Neural cell (in vitro differentiated cells): ENCODE data around the gene HDGFL3. TPM values are rescaled to one million over a fixed set of nuclear protein-coding genes. Genes with fewer than 3 reads are reported as not detected.

Experiments
- H2AFZ ChIP-seq: fragments of 200-600, 300-800 bp; sonication (generic), shearing (Covaris generic); 2 replicates; pipeline ENCODE4 v1.6.0; 2014; ENCODE audit warnings: low read depth, mild to moderate bottlenecking, antibody characterized with exemption, low read length, moderate library complexity
- H3F3A ChIP-seq: fragments of 200-600 bp; shearing (Covaris generic); 2 replicates; pipeline ENCODE4 v1.6.1; 2016; ENCODE audit warnings: mild to moderate bottlenecking, moderate library complexity, mixed read lengths, antibody characterized with exemption, low read length; ENCODE audit not compliant: insufficient read depth, poor library complexity, severe bottlenecking
- H3K27ac ChIP-seq: fragments of 200-600, 300-800 bp; sonication (generic), shearing (Covaris generic); 2 replicates; pipeline ENCODE4 v1.5.1; 2014; ENCODE audit warnings: mild to moderate bottlenecking, low read length, moderate library complexity
- H3K27me3 ChIP-seq: fragments of 300-800, 200-600 bp; sonication (generic), shearing (Covaris generic); 2 replicates; pipeline ENCODE4 v1.6.0; 2014; ENCODE audit warnings: mild to moderate bottlenecking, low read depth, low read length, moderate library complexity; ENCODE audit not compliant: insufficient read depth
- H3K36me3 ChIP-seq: fragments of 300-800, 200-600 bp; sonication (generic), shearing (Covaris generic); 2 replicates; pipeline ENCODE4 v1.5.1; 2014; ENCODE audit warnings: mild to moderate bottlenecking, antibody characterized with exemption, low read length, moderate library complexity; ENCODE audit not compliant: insufficient read depth
- H3K4me2 ChIP-seq: fragments of 300-800, 200-600 bp; sonication (generic), shearing (Covaris generic); 2 replicates; pipeline ENCODE4 v1.6.0; 2014; ENCODE audit warnings: mild to moderate bottlenecking, low read length
- H3K4me3 ChIP-seq: fragments of 300-800, 200-600 bp; sonication (generic), shearing (Covaris generic); 2 replicates; pipeline ENCODE4 v1.5.1; 2014; ENCODE audit warnings: mild to moderate bottlenecking, low read length, moderate library complexity
- H3K79me2 ChIP-seq: fragments of 200-600 bp; shearing (Covaris generic); replicated peaks from 2 replicates; pipeline ENCODE4 v1.6.0; 2014; ENCODE audit warnings: mild to moderate bottlenecking, low read length, moderate library complexity; ENCODE audit not compliant: insufficient read depth
- H3K9ac ChIP-seq: fragments of 300-800, 200-600 bp; sonication (generic), shearing (Covaris generic); 2 replicates; pipeline ENCODE4 v1.6.1; 2016; ENCODE audit warnings: mild to moderate bottlenecking, low read length, mixed read lengths
- H3K9me2 ChIP-seq: fragments of 200-600 bp; shearing (Covaris generic); 2 replicates; pipeline ENCODE4 v1.6.1; 2016; ENCODE audit warnings: mild to moderate bottlenecking, low read length, mixed read lengths; ENCODE audit not compliant: insufficient read depth
- H3K9me3 ChIP-seq: fragments of 200-600, 300-800 bp; sonication (generic), shearing (Covaris generic); 2 replicates; pipeline ENCODE4 v1.6.1; 2016; ENCODE audit warnings: mild to moderate bottlenecking, mixed run types, low read length, moderate library complexity, mixed read lengths
- H4K20me1 ChIP-seq: fragments of 200-600 bp; shearing (Covaris generic); 2 replicates; pipeline ENCODE4 v1.6.1; 2016; ENCODE audit warnings: mild to moderate bottlenecking, mixed run types; ENCODE audit not compliant: insufficient read depth
- CTCF ChIP-seq: fragments of 450-650 bp; IDR thresholded peaks from 2 replicates; pipeline ENCODE4 v1.5.1; 2014; ENCODE audit warnings: antibody characterized with exemption, mild to moderate bottlenecking, moderate library complexity; ENCODE audit not compliant: poor library complexity, severe bottlenecking
- EP300 ChIP-seq: fragments of 450-650 bp; conservative IDR thresholded peaks from 2 replicates; pipeline ENCODE4 v1.6.1; 2014; ENCODE audit warnings: antibody characterized with exemption, mild to moderate bottlenecking, moderate library complexity; ENCODE audit not compliant: poor library complexity, severe bottlenecking
- EZH2 ChIP-seq: fragments of 200-600, 300-800 bp; shearing (Covaris generic), sonication (generic); IDR thresholded peaks from 2 replicates; pipeline ENCODE4 v1.6.1; 2014; ENCODE audit warnings: antibody characterized with exemption, low read length, borderline replicate concordance, mild to moderate bottlenecking; ENCODE audit not compliant: insufficient read depth, poor library complexity, severe bottlenecking
- MXI1 ChIP-seq: fragments of 450-650 bp; conservative IDR thresholded peaks from 2 replicates; pipeline ENCODE4 v1.6.1; 2014; ENCODE audit warnings: antibody characterized with exemption, mild to moderate bottlenecking; ENCODE audit not compliant: poor library complexity, severe bottlenecking
- POLR2AphosphoS5 ChIP-seq: IDR thresholded peaks from 2 replicates; pipeline ENCODE4 v1.6.1; 2012
- RAD21 ChIP-seq: fragments of 450-650 bp; conservative IDR thresholded peaks from 2 replicates; pipeline ENCODE4 v1.6.1; 2014; ENCODE audit warnings: antibody characterized with exemption, mild to moderate bottlenecking, moderate library complexity
- REST ChIP-seq: IDR thresholded peaks from 2 replicates; pipeline ENCODE4 v1.6.1; 2012; ENCODE audit warnings: borderline replicate concordance
- SMC3 ChIP-seq: fragments of 450-650 bp; conservative IDR thresholded peaks from 2 replicates; pipeline ENCODE4 v1.6.1; 2014; ENCODE audit warnings: antibody characterized with exemption, mild to moderate bottlenecking, moderate library complexity; ENCODE audit not compliant: poor library complexity
- TAF1 ChIP-seq: IDR thresholded peaks from 2 replicates; pipeline ENCODE4 v1.6.1; 2012; ENCODE audit warnings: low read depth
- polyA plus RNA-seq: library from polyadenylated mRNA; depleted of rRNA; stranded (reverse); fragments of >200 nt; gene quantifications from 2 replicates; pipeline ENCODE4 v1.2.3, GENCODE V29; 2014

The HDGFL3 gene
- polyA plus RNA-seq, 1 donor from 2014 or later, result 339 TPM

GRCh38 chr15:83249030-83249343 is 41.4 kb upstream of the HDGFL3 start:
- Histone ChIP-seq H4K20me1 (no peaks in the 10 kb centered on the region), H2AFZ (no peak overlapping the region), H3K27ac (no peak overlapping the region), H3K4me3 (no peak overlapping the region), H3K9ac (no peak overlapping the region), H3F3A (no peaks in the 10 kb centered on the region), H3K36me3 (no peaks in the 10 kb centered on the region), H3K9me3 (no peaks in the 10 kb centered on the region), H3K79me2 (no peaks in the 10 kb centered on the region), H3K27me3 (no peaks in the 10 kb centered on the region), H3K9me2 (no peaks in the 10 kb centered on the region), H3K4me2 (no peak overlapping the region)
- no peak for TF ChIP-seq POLR2AphosphoS5
- no peak for TF ChIP-seq EZH2
- no peak for TF ChIP-seq TAF1
- TF ChIP-seq REST, result no peak
- no peak for TF ChIP-seq CTCF
- no peak for TF ChIP-seq EP300
- TF ChIP-seq SMC3, result no peak
- no peak for TF ChIP-seq MXI1
- no peak for TF ChIP-seq RAD21

- Histone ChIP-seq H3K79me2 (no peaks in the 10 kb centered on the region), H3K36me3 (no peaks in the 10 kb centered on the region), H3F3A (no peaks in the 10 kb centered on the region), H3K4me3 (no peak overlapping the region), H2AFZ (no peak overlapping the region), H4K20me1 (no peaks in the 10 kb centered on the region), H3K9me2 (no peaks in the 10 kb centered on the region), H3K9ac (no peak overlapping the region), H3K27ac (no peak overlapping the region), H3K9me3 (no peaks in the 10 kb centered on the region), H3K27me3 (no peaks in the 10 kb centered on the region), H3K4me2 (no peak overlapping the region)
- TF ChIP-seq REST, result no peak
- TF ChIP-seq RAD21, result peak; percentile 92
- TF ChIP-seq SMC3, result peak; percentile 92
- peak; percentile 92 for TF ChIP-seq CTCF
- no peak for TF ChIP-seq MXI1
- TF ChIP-seq TAF1, result no peak
- no peak for TF ChIP-seq EZH2
- TF ChIP-seq POLR2AphosphoS5, result no peak
Observed at GRCh38 chr15:83248151-83249029, 40.8 kb upstream of the HDGFL3 start.
